Measurements from ENCODE around the gene SNRPD3. TPM values are rescaled to one million over a fixed set of nuclear protein-coding genes. Genes with fewer than 3 reads are reported as not detected.

SNRPD3 gene
- total RNA-seq, 1 donor, result 57.5 TPM

- Histone ChIP-seq H3K27me3 (ENCODE audit: insufficient read depth, low read length) (no peaks in the 10 kb centered on the region), H3K36me3 (ENCODE audit: insufficient read depth, low read length) (peaks cover 33% of the 10 kb centered on the region), H3K79me2 (ENCODE audit: insufficient read depth, low read length) (peaks cover 90% of the 10 kb centered on the region), H3K27ac (ENCODE audit: low read depth, low read length) (no peak overlapping the region), H3K4me1 (ENCODE audit: insufficient read depth, low read length) (no peaks in the 10 kb centered on the region), H3K4me3 (ENCODE audit: insufficient read depth, low read length) (no peak overlapping the region), H4K20me1 (ENCODE audit: insufficient read depth, low read length) (peaks cover 50% of the 10 kb centered on the region), H2AFZ (ENCODE audit: low read length) (no peak overlapping the region), H3K9me3 (ENCODE audit: low read depth, low read length) (no peaks in the 10 kb centered on the region), H3K4me2 (ENCODE audit: insufficient read depth, low read length) (no peak overlapping the region)
- no peak for TF ChIP-seq CTCF (IDR thresholded peaks at IDR 0.05; ENCODE audit: extremely low read depth, low read depth, low read length)
- no peak for DNase-seq (ENCODE audit: insufficient read length, low spot score, missing footprints)
Observed at GRCh38 chr22:24563246-24563645, 7.4 kb downstream of the SNRPD3 start.

- peak; percentile 31 for DNase-seq (ENCODE audit: insufficient read length, low spot score, missing footprints)
- H3K9me3 ChIP-seq (ENCODE audit: low read depth, low read length), result no peaks in the 10 kb centered on the region
- H3K36me3 ChIP-seq (ENCODE audit: insufficient read depth, low read length), result peaks cover 29% of the 10 kb centered on the region
- TF ChIP-seq CTCF (IDR thresholded peaks at IDR 0.05; ENCODE audit: extremely low read depth, low read depth, low read length), result no peak
- peaks cover 46% of the 10 kb centered on the region for H4K20me1 ChIP-seq (ENCODE audit: insufficient read depth, low read length)
- H2AFZ ChIP-seq (ENCODE audit: low read length), result no peak overlapping the region
- no peak overlapping the region for H3K27ac ChIP-seq (ENCODE audit: low read depth, low read length)
- H3K4me1 ChIP-seq (ENCODE audit: insufficient read depth, low read length), result no peaks in the 10 kb centered on the region
- peaks cover 85% of the 10 kb centered on the region for H3K79me2 ChIP-seq (ENCODE audit: insufficient read depth, low read length)
- no peak overlapping the region for H3K4me3 ChIP-seq (ENCODE audit: insufficient read depth, low read length)
- H3K27me3 ChIP-seq (ENCODE audit: insufficient read depth, low read length), result no peaks in the 10 kb centered on the region
- no peak overlapping the region for H3K4me2 ChIP-seq (ENCODE audit: insufficient read depth, low read length)
Observed at GRCh38 chr22:24564376-24565058, 8.7 kb downstream of the SNRPD3 start.

GRCh38 chr22:24565077-24565476 is 9.3 kb downstream of the SNRPD3 start:
- H3K9me3 ChIP-seq (ENCODE audit: low read depth, low read length), result no peaks in the 10 kb centered on the region
- no peak overlapping the region for H3K27ac ChIP-seq (ENCODE audit: low read depth, low read length)
- no peak for DNase-seq (ENCODE audit: insufficient read length, low spot score, missing footprints)
- H4K20me1 ChIP-seq (ENCODE audit: insufficient read depth, low read length), result peaks cover 44% of the 10 kb centered on the region
- peaks cover 87% of the 10 kb centered on the region for H3K79me2 ChIP-seq (ENCODE audit: insufficient read depth, low read length)
- H3K36me3 ChIP-seq (ENCODE audit: insufficient read depth, low read length), result peaks cover 31% of the 10 kb centered on the region
- no peak overlapping the region for H3K4me3 ChIP-seq (ENCODE audit: insufficient read depth, low read length)
- H2AFZ ChIP-seq (ENCODE audit: low read length), result no peak overlapping the region
- no peak for TF ChIP-seq CTCF (IDR thresholded peaks at IDR 0.05; ENCODE audit: extremely low read depth, low read depth, low read length)
- H3K4me1 ChIP-seq (ENCODE audit: insufficient read depth, low read length), result no peaks in the 10 kb centered on the region
- H3K4me2 ChIP-seq (ENCODE audit: insufficient read depth, low read length), result no peak overlapping the region
- H3K27me3 ChIP-seq (ENCODE audit: insufficient read depth, low read length), result no peaks in the 10 kb centered on the region

GRCh38 chr22:24566899-24567511 is 11.2 kb downstream of the SNRPD3 start:
- H3K36me3 ChIP-seq (ENCODE audit: insufficient read depth, low read length), result peaks cover 32% of the 10 kb centered on the region
- peaks cover 40% of the 10 kb centered on the region for H4K20me1 ChIP-seq (ENCODE audit: insufficient read depth, low read length)

More at GRCh38 chr22:24566899-24567511, 11.2 kb downstream of the SNRPD3 start:
- no peak overlapping the region for H3K4me3 ChIP-seq (ENCODE audit: insufficient read depth, low read length)
- H3K4me1 ChIP-seq (ENCODE audit: insufficient read depth, low read length), result no peaks in the 10 kb centered on the region
- TF ChIP-seq CTCF (IDR thresholded peaks at IDR 0.05; ENCODE audit: extremely low read depth, low read depth, low read length), result no peak
- DNase-seq (ENCODE audit: insufficient read length, low spot score, missing footprints), result peak; percentile 58
- no peaks in the 10 kb centered on the region for H3K9me3 ChIP-seq (ENCODE audit: low read depth, low read length)
- H3K27ac ChIP-seq (ENCODE audit: low read depth, low read length), result no peak overlapping the region
- no peak overlapping the region for H2AFZ ChIP-seq (ENCODE audit: low read length)
- H3K79me2 ChIP-seq (ENCODE audit: insufficient read depth, low read length), result peaks cover 71% of the 10 kb centered on the region
- H3K27me3 ChIP-seq (ENCODE audit: insufficient read depth, low read length), result no peaks in the 10 kb centered on the region
- H3K4me2 ChIP-seq (ENCODE audit: insufficient read depth, low read length), result no peak overlapping the region
